GM21619 (cell line): ENCODE measurements around the gene XRCC1.

Experiments used
- ATAC-seq: cut with Tn5 transposase; IDR thresholded peaks from one replicate; pipeline ENCODE4 v1.9.1; 2021; ENCODE audit not compliant: unreplicated experiment

XRCC1 gene

GRCh38 chr19:43581467-43581866 is 6.1 kb upstream of the XRCC1 start:
- ATAC-seq: no peak

- no peak for ATAC-seq
These were observed 3.5 kb upstream of the XRCC1 start for GRCh38 chr19:43578787-43579186.

GRCh38 chr19:43575955-43576878 is 890 bp upstream of the XRCC1 start:
- no peak for ATAC-seq

- ATAC-seq: no peak
These were observed 737 bp downstream of the XRCC1 start for GRCh38 chr19:43574424-43575155.

GRCh38 chr19:43572171-43572588 is 3.1 kb downstream of the XRCC1 start:
- no peak for ATAC-seq

- no peak for ATAC-seq
These were observed 5.0 kb downstream of the XRCC1 start for GRCh38 chr19:43570174-43570791.

- ATAC-seq: no peak
These were observed 5.7 kb downstream of the XRCC1 start for GRCh38 chr19:43569657-43570056.

- no peak for ATAC-seq
These were observed 10.5 kb downstream of the XRCC1 start for GRCh38 chr19:43564800-43565199.

- ATAC-seq: no peak
These were observed 11.4 kb downstream of the XRCC1 start for GRCh38 chr19:43563816-43564457.

GRCh38 chr19:43562698-43563241 is 12.6 kb downstream of the XRCC1 start:
- peak; percentile 62 for ATAC-seq

GRCh38 chr19:43562226-43562697 is 13.1 kb downstream of the XRCC1 start:
- ATAC-seq: no peak

- no peak for ATAC-seq
These were observed 14.0 kb downstream of the XRCC1 start for GRCh38 chr19:43561139-43561970.

GRCh38 chr19:43560687-43561086 is 14.6 kb downstream of the XRCC1 start:
- ATAC-seq: no peak

GRCh38 chr19:43555185-43555770 is 20.0 kb downstream of the XRCC1 start:
- peak; percentile 71 for ATAC-seq

- no peak for ATAC-seq
These were observed 20.9 kb downstream of the XRCC1 start for GRCh38 chr19:43554317-43554895.

GRCh38 chr19:43553656-43554055 is 21.7 kb downstream of the XRCC1 start:
- ATAC-seq: no peak

- no peak for ATAC-seq
These were observed 22.7 kb downstream of the XRCC1 start for GRCh38 chr19:43552616-43553015.

GRCh38 chr19:43552198-43552450 is 23.2 kb downstream of the XRCC1 start:
- no peak for ATAC-seq

GRCh38 chr19:43551399-43552197 is 23.7 kb downstream of the XRCC1 start:
- no peak for ATAC-seq
